Left ventricle myocardium inferior (tissue), 1 donor: Measurements from ENCODE around the gene ATP1A1. TPM values are rescaled to one million over a fixed set of nuclear protein-coding genes. Genes with fewer than 3 reads are reported as not detected.

Source experiments
- DNase-seq: peaks from one replicate; pipeline ENCODE4 v3.0.0-alpha.2; 2020
- H3K27ac ChIP-seq: fragments of 200-600 bp; replicated peaks from 2 replicates; pipeline ENCODE4 v1.8.0; 2021
- H3K27me3 ChIP-seq: fragments of 200-600 bp; 2 replicates; pipeline ENCODE4 v1.8.0; 2021; ENCODE audit warnings: low read depth
- H3K36me3 ChIP-seq: fragments of 200-600 bp; 2 replicates; pipeline ENCODE4 v1.8.0; 2021
- H3K4me1 ChIP-seq: fragments of 200-600 bp; 2 replicates; pipeline ENCODE4 v1.8.0; 2021
- H3K4me3 ChIP-seq: fragments of 200-600 bp; 2 replicates; pipeline ENCODE4 v1.8.0; 2021; ENCODE audit warnings: mild to moderate bottlenecking, moderate library complexity
- H3K9me3 ChIP-seq: fragments of 200-600 bp; replicated peaks from 2 replicates; pipeline ENCODE4 v1.8.0; 2021
- CTCF ChIP-seq: fragments of 200-600 bp; IDR thresholded peaks from 2 replicates; pipeline ENCODE4 v1.8.0; 2021; ENCODE audit warnings: antibody characterized with exemption, mild to moderate bottlenecking, borderline replicate concordance
- intact Hi-C: fragments of 100-400 bp; cut with micrococcal nuclease; formaldehyde crosslinking; loops from one replicate; pipeline ENCODE4 v1.11.0; 2022
- total RNA-seq: library from RNA; stranded (reverse); fragmentation: NEBNext Ultra II Directional; extraction: Animal tissue kit (Norgen Biotek cat#: 25700); gene quantifications from one replicate; pipeline ENCODE4 v1.2.1, GENCODE V29; 2021
- donor health status: DM: no; HTN: yes; CAD: no; lungs with severe emphysema.

Gene ATP1A1
- total RNA-seq, 1 donor from 2014 or later, result 230 TPM

GRCh38 chr1:116415200-116415698 is 42.2 kb downstream of the ATP1A1 start:
- Histone ChIP-seq H3K27me3 (no peaks in the 10 kb centered on the region), H3K9me3 (no peaks in the 10 kb centered on the region), H3K36me3 (no peaks in the 10 kb centered on the region), H3K4me3 (no peak overlapping the region), H3K27ac (peak overlapping the region; percentile 88), H3K4me1 (peaks cover 82% of the 10 kb centered on the region)
- intact Hi-C loops, result no loop called here
- no peak for DNase-seq
- TF ChIP-seq CTCF, result no peak

GRCh38 chr1:116415699-116416533 is 42.9 kb downstream of the ATP1A1 start:
- intact Hi-C loops, result no loop called here
- H3K4me1 ChIP-seq, result peaks cover 75% of the 10 kb centered on the region
- no peaks in the 10 kb centered on the region for H3K9me3 ChIP-seq
- no peaks in the 10 kb centered on the region for H3K36me3 ChIP-seq
- H3K27ac ChIP-seq, result peak overlapping the region; percentile 88
- H3K27me3 ChIP-seq, result no peaks in the 10 kb centered on the region
- peak; percentile 40 for DNase-seq
- peak overlapping the region; percentile 80 for H3K4me3 ChIP-seq
- peak; percentile 34 for TF ChIP-seq CTCF

GRCh38 chr1:116416854-116417513 is 43.9 kb downstream of the ATP1A1 start:
- peaks cover 65% of the 10 kb centered on the region for H3K4me1 ChIP-seq
- H3K9me3 ChIP-seq, result no peaks in the 10 kb centered on the region
- TF ChIP-seq CTCF, result no peak
- H3K4me3 ChIP-seq, result peak overlapping the region; percentile 80
- DNase-seq, result no peak
- H3K36me3 ChIP-seq, result no peaks in the 10 kb centered on the region
- no peaks in the 10 kb centered on the region for H3K27me3 ChIP-seq
- intact Hi-C loops, result no loop called here
- peak overlapping the region; percentile 88 for H3K27ac ChIP-seq

- H3K36me3 ChIP-seq, result no peaks in the 10 kb centered on the region
- intact Hi-C loops, result no loop called here
- peak overlapping the region; percentile 80 for H3K4me3 ChIP-seq
- no peaks in the 10 kb centered on the region for H3K9me3 ChIP-seq
- peak overlapping the region; percentile 88 for H3K27ac ChIP-seq
- H3K4me1 ChIP-seq, result peaks cover 58% of the 10 kb centered on the region
- no peaks in the 10 kb centered on the region for H3K27me3 ChIP-seq
- no peak for TF ChIP-seq CTCF
- no peak for DNase-seq
These were observed 44.6 kb downstream of the ATP1A1 start for GRCh38 chr1:116417678-116418077.

GRCh38 chr1:116418091-116418830 is 45.2 kb downstream of the ATP1A1 start:
- intact Hi-C loops, result no loop called here
- peak; percentile 86 for DNase-seq
- H3K36me3 ChIP-seq, result no peaks in the 10 kb centered on the region
- no peaks in the 10 kb centered on the region for H3K9me3 ChIP-seq
- TF ChIP-seq CTCF, result no peak
- peak overlapping the region; percentile 88 for H3K27ac ChIP-seq
- no peaks in the 10 kb centered on the region for H3K27me3 ChIP-seq
- H3K4me1 ChIP-seq, result peaks cover 53% of the 10 kb centered on the region
- peak overlapping the region; percentile 80 for H3K4me3 ChIP-seq
